Measurements from ENCODE around the gene UBE2L3.
"Not testable (repeated sequence)": the region's sequence is repeated elsewhere in the genome, so short reads cannot be mapped to it uniquely, and the experiment has no call there.

The UBE2L3 gene

DNA sequence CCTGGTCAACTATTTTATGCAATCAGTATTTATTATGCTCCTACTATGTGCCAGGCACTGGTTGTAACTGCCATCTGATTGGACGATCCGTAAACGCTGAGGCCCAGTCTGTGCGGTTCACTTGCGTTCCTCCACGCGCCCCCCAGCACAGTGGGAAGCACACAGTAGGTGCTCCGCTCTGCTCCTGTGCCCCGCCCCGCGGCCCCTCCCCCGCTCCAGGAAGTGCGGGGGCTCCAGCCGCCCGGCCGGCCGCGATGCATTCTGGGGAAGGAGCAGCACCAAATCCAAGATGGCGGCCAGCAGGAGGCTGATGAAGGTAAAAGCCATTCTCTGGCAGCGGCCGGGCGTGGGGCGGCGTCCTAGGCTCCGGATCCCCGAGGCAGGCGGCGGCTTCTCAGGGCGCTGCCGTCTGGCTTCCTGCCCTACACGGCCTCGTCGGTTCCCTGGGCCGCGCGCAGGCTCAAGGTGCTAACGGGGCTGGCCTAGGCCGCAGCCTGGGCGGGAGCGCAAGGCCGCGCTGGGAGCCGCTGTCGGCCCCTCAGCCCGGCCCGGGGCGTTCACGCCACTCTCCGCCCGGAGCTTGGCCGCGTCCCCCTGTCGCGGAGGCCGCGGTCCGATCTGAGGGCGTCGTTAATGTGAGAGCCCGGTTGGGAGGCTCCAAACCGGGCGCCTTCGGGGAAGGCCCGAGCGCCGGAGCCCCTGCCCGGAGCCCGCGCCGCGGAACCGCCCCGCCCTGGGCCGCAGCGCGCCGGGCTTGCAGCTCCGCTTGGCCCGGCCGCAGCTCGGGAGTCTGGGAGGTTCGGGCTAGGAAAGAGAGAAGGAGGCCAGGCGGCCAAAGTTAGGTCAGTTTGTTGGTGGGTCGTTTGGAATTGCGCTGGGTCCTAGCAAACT, at the start of gene UBE2L3:
Gene UBE2L3, plus strand, starts transcription at position 259 of the 891 bp plus-strand sequence. Its CDS starts 31 bp downstream, at position 290.
- TF ChIP-seq JUND (IDR thresholded peaks at IDR 0.05; ENCODE audit: low read depth): no peak
- in situ Hi-C loops (cut with HindIII; ENCODE audit: low pct_unique_long_range_greater_than_20kb, low sequenced_read_pairs): no loop called here
- peak; percentile 67 to 80 for DNase-seq (ENCODE audit: low read depth in 1 of 2, low spot score in 1 of 2)

DNA sequence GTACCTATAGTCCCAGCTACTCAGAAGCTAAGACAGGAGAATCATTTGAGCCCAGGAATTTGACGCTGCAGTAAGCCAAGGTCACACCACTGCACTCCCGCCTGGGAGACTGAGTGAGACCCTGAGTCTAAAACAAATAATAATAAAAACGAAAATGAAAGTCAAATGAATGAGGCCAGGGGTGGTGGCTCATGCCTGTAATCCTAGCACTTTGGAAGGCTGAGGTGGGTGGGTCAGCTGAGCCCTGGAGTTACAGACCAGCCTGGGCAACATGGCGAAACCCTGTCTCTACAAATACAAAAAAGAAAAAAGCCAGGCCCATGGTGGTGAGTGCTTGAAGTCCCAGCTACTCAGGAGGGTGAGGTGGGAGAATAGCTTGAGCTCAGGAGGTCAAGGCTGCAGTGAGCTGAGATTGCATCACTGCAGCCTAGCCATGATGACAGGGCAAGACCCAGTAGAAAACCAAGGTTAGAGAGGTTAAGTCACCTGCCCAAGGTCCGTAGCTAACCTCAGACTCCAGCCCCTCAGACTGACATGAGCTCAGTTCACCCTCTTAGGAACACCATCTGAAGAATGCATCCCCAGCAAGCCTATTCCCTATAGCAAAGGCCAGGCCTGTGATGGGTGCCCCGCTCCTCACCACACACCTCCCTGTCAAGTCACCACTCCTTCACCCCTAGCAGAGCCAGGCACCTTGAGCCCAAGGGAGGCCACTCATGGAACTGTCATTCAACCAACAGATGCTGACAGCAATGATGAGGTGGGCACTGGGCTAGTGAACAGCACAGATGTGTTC, 40.6 kb upstream of the UBE2L3 start:
- in situ Hi-C loops (cut with HindIII; ENCODE audit: low pct_unique_long_range_greater_than_20kb, low sequenced_read_pairs); DNase-seq (ENCODE audit: low read depth in 1 of 2, low spot score in 1 of 2): not testable (repeated sequence)

DNA sequence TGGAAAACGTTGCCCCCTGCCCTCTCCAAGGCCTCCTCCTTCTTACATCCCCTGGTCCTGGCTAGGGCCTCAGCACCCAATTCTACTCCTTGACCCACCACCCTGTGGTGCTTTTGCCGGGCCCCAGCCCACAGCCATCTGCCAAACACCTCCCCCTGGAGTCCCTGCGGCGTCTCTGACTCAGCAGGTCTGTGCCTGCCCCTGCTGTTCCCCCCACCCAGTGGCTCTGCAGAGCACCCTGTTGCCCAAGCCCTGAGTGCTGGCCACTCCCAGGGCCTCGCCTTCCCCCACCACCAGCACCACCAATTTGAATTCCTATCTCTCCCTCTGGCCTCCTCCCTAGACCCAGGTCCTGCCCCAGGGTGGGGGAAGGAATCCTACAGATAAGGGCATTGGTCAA, 36.0 kb upstream of the UBE2L3 start:
- in situ Hi-C loops (cut with HindIII; ENCODE audit: low pct_unique_long_range_greater_than_20kb, low sequenced_read_pairs); DNase-seq (ENCODE audit: low read depth in 1 of 2, low spot score in 1 of 2): not testable (repeated sequence)

GRCh38 chr22:21532863-21533648, 34.5 kb upstream of the UBE2L3 start:
- in situ Hi-C loops (cut with HindIII; ENCODE audit: low pct_unique_long_range_greater_than_20kb, low sequenced_read_pairs): not testable (repeated sequence)

GRCh38 chr22:21539862-21540261, 27.7 kb upstream of the UBE2L3 start:
- in situ Hi-C loops (cut with HindIII; ENCODE audit: low pct_unique_long_range_greater_than_20kb, low sequenced_read_pairs); DNase-seq (ENCODE audit: low read depth in 1 of 2, low spot score in 1 of 2): not testable (repeated sequence)

More at GRCh38 chr22:21532863-21533648, 34.5 kb upstream of the UBE2L3 start:
- DNase-seq (ENCODE audit: low read depth in 1 of 2, low spot score in 1 of 2): not testable (repeated sequence)

GRCh38 chr22:21544432-21545322, 22.8 kb upstream of the UBE2L3 start:
- DNase-seq (ENCODE audit: low read depth in 1 of 2, low spot score in 1 of 2); in situ Hi-C loops (cut with HindIII; ENCODE audit: low pct_unique_long_range_greater_than_20kb, low sequenced_read_pairs): not testable (repeated sequence)

- DNase-seq (ENCODE audit: low read depth in 1 of 2, low spot score in 1 of 2); in situ Hi-C loops (cut with HindIII; ENCODE audit: low pct_unique_long_range_greater_than_20kb, low sequenced_read_pairs): not testable (repeated sequence)
Observed at GRCh38 chr22:21549558-21549957, 18.0 kb upstream of the UBE2L3 start.

DNA sequence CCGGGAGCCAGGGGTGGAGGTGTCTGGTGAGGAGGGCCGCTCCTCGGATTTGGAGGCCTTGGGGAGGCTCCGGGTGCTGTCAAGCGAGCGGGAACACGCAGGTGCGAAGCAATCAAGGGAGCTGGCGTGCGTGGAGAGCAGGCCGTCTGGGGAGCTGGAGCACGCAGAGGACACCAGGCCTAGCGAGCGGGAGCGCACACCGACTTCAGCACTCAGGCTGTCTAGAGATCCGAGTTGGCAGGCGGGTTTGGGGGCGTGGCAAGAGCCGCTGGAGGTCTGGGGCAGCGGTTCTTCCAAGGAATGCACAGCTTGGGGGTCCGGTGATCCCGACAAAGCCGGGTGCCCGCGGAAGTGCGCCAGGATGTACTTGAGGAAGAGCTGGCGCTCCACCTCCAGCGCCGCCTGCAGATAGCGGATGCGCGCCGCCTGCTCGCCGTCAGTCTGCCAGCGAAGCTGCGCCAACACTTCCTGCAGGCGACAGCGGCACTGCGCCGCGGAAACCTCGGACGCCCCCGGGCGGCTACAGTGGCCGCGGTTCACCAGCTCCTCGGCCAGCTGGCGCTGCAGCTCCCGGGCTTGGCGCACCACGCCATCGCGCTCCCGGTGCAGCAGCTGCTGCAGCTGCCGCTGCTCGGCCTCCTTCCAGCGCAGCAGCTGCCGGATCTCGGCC, 17.4 kb upstream of the UBE2L3 start:
- DNase-seq (ENCODE audit: low read depth in 1 of 2, low spot score in 1 of 2); in situ Hi-C loops (cut with HindIII; ENCODE audit: low pct_unique_long_range_greater_than_20kb, low sequenced_read_pairs): not testable (repeated sequence)

DNA sequence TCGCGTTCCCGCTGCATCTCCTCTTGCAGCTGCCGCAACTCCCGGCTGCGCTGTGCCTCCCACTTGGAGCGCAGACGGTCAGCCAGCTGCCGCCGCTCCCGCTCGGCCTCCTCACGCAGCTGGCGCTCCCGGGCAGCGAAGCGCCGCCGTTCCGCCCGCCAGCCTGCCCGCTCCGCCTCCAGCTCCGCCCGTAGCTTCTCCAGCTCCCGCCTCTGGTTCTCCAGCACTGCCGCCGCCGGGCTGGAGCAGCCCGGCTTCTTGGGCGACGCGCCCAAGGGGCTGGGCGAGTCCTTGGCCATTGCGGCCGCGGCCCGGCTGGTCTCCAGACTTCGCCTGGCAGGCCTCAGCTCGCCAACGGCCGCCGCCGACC, 16.9 kb upstream of the UBE2L3 start:
- in situ Hi-C loops (cut with HindIII; ENCODE audit: low pct_unique_long_range_greater_than_20kb, low sequenced_read_pairs); DNase-seq (ENCODE audit: low read depth in 1 of 2, low spot score in 1 of 2): not testable (repeated sequence)

GRCh38 chr22:21551361-21551760, 16.2 kb upstream of the UBE2L3 start, which contains the start of gene RIMBP3C:
RIMBP3C (minus strand) TSS chr22:21551461; CDS start chr22:21550976, 485 bp downstream.
- in situ Hi-C loops (cut with HindIII; ENCODE audit: low pct_unique_long_range_greater_than_20kb, low sequenced_read_pairs); DNase-seq (ENCODE audit: low read depth in 1 of 2, low spot score in 1 of 2): not testable (repeated sequence)

GRCh38 chr22:21559345-21560125, 8.0 kb upstream of the UBE2L3 start:
- in situ Hi-C loops (cut with HindIII; ENCODE audit: low pct_unique_long_range_greater_than_20kb, low sequenced_read_pairs); DNase-seq (ENCODE audit: low read depth in 1 of 2, low spot score in 1 of 2): not testable (repeated sequence)

GRCh38 chr22:21560657-21561056, 6.9 kb upstream of the UBE2L3 start:
- in situ Hi-C loops (cut with HindIII; ENCODE audit: low pct_unique_long_range_greater_than_20kb, low sequenced_read_pairs); DNase-seq (ENCODE audit: low read depth in 1 of 2, low spot score in 1 of 2): not testable (repeated sequence)

All from T47D (cell line).